ENCODE data around the gene GNE. TPM values are rescaled to one million over a fixed set of nuclear protein-coding genes. Genes with fewer than 3 reads are reported as not detected.
"Not testable (repeated sequence)": the region's sequence is repeated elsewhere in the genome, so short reads cannot be mapped to it uniquely, and the experiment has no call there.

GNE gene
- total and polyA plus RNA-seq, 10 of the 15 experiments (the other 5 are each of a cell fraction or from before 2014, with no cell fraction given), result 4.1 to 13.6 (median 10.7) TPM

DNA sequence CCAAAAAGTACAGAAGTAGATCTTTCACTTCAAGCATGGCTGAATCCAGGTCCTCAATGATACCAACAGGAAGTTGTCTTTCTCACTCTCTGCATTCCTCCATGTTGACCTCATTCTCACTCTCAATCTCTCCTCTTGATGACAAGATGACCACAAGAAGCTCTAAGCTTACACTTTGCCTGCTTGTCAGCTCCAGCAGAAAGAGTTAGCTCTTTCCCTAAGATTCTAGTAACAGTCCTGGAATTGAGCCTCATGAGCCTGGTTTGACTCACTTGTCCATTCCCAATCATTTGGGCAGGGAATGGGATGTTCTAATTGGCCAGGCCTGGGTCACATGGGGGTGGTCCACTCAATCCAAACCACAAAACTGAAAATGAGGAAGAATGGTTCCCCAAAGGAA, 70.8 kb downstream of the GNE start (continued):
- TF ChIP-seq ZNF592 (IDR thresholded peaks at IDR 0.05), result no peak
- TF ChIP-seq TBL1XR1 (IDR thresholded peaks at IDR 0.05; ENCODE audit: low read depth, low read length), result no peak
- no peak for TF ChIP-seq CBX5 (IDR thresholded peaks at IDR 0.05; ENCODE audit: low read depth)
- TF ChIP-seq RUNX3 (IDR thresholded peaks at IDR 0.05; ENCODE audit: low read length), result peak; percentile 76
- TF ChIP-seq TAF1 (IDR thresholded peaks at IDR 0.05; ENCODE audit: borderline replicate concordance, low read depth, low read length), result no peak
- TF ChIP-seq IKZF1 (conservative IDR thresholded peaks at IDR 0.05), result no peak
- peak; percentile 46; the same call in 1 of the 2 replicates for TF ChIP-seq CREM (IDR thresholded peaks at IDR 0.05; ENCODE audit: low read depth)
- no peak for TF ChIP-seq RBBP5 (conservative IDR thresholded peaks at IDR 0.05)
- TF ChIP-seq SPI1 (IDR thresholded peaks at IDR 0.05; ENCODE audit: borderline replicate concordance, insufficient read depth, low read depth, low read length), result no peak
- TF ChIP-seq RELA (IDR thresholded peaks at IDR 0.05; ENCODE audit: borderline replicate concordance, partially characterized antibody), result no peak
- TF ChIP-seq, protein P1, sequence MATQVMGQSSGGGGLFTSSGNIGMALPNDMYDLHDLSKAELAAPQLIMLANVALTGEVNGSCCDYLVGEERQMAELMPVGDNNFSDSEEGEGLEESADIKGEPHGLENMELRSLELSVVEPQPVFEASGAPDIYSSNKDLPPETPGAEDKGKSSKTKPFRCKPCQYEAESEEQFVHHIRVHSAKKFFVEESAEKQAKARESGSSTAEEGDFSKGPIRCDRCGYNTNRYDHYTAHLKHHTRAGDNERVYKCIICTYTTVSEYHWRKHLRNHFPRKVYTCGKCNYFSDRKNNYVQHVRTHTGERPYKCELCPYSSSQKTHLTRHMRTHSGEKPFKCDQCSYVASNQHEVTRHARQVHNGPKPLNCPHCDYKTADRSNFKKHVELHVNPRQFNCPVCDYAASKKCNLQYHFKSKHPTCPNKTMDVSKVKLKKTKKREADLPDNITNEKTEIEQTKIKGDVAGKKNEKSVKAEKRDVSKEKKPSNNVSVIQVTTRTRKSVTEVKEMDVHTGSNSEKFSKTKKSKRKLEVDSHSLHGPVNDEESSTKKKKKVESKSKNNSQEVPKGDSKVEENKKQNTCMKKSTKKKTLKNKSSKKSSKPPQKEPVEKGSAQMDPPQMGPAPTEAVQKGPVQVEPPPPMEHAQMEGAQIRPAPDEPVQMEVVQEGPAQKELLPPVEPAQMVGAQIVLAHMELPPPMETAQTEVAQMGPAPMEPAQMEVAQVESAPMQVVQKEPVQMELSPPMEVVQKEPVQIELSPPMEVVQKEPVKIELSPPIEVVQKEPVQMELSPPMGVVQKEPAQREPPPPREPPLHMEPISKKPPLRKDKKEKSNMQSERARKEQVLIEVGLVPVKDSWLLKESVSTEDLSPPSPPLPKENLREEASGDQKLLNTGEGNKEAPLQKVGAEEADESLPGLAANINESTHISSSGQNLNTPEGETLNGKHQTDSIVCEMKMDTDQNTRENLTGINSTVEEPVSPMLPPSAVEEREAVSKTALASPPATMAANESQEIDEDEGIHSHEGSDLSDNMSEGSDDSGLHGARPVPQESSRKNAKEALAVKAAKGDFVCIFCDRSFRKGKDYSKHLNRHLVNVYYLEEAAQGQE (IDR thresholded peaks at IDR 0.05; ENCODE audit: low read depth, low read length), result no peak
- TF ChIP-seq IKZF2 (IDR thresholded peaks at IDR 0.05), result peak; percentile 12 to 28; a peak in 1 of 4 replicates

- H3K36me3 ChIP-seq (ENCODE audit: control insufficient read depth in 2 of 2, insufficient read depth in 2 of 2, low read length in 1 of 2); H3K27me3 ChIP-seq (replicated peaks in 1 of 2; ENCODE audit: control insufficient read depth in 2 of 2, insufficient read depth in 2 of 2, low read length in 1 of 2); H4K20me1 ChIP-seq (ENCODE audit: control insufficient read depth, insufficient read depth); H2AFZ ChIP-seq (ENCODE audit: control insufficient read depth, low read depth, low read length); ATAC-seq; in situ Hi-C loops (cut with MboI); H3K27ac ChIP-seq (ENCODE audit: control insufficient read depth, insufficient read depth); H3K4me3 ChIP-seq; H3K9ac ChIP-seq (ENCODE audit: control insufficient read depth, insufficient read depth, low read length); DNase-seq (ENCODE audit: low read depth, low spot score); H3K79me2 ChIP-seq (ENCODE audit: control insufficient read depth, insufficient read depth, low read length); RAD21 ChIA-PET (ENCODE audit: unreplicated experiment); FAIRE-seq; intact Hi-C loops (cut with micrococcal nuclease; ENCODE audit: unreplicated experiment); H3K4me1 ChIP-seq (ENCODE audit: control insufficient read depth, insufficient read depth, low read length); H3K4me2 ChIP-seq (ENCODE audit: control insufficient read depth, insufficient read depth); POLR2A ChIA-PET; CTCF ChIA-PET; H3K9me3 ChIP-seq (replicated peaks; ENCODE audit: control insufficient read depth, insufficient read depth, low read length); BruUV-seq (replicated peaks): not testable (repeated sequence)
- SMC1A ChIA-PET (ENCODE audit: uncharacterized antibody, unreplicated experiment), result interaction anchor here (0.6 kb wide), 1 partner anchor 56 kb away, joined by 3 read pairs; no protein-coding TSS in a partner anchor
- WGBS (ENCODE audit: insufficient coverage, insufficient replicate concordance, low lambda C conversion rate, missing lambda C conversion rate), result 45% methylated on average over 6 of the region's 6 CpGs
Measured at GRCh38 chr9:36180243-36180642, 78.0 kb downstream of the GNE start.

Measured in GM12878 (cell line).